ENCODE measurements around the gene ATG13.
A peak's percentile ranks its signal among the peaks of the same experiment; 100 is the strongest.
"Not testable (repeated sequence)": the region's sequence is repeated elsewhere in the genome, so short reads cannot be mapped to it uniquely, and the experiment has no call there.

Gene ATG13

GRCh38 chr11:46700241-46701077, 83.1 kb downstream of the ATG13 start, which contains the start of the genes ARHGAP1 and ZNF408:
Gene ARHGAP1, minus strand, starts transcription at chr11:46700619. Its CDS starts 4,512 bp downstream, at chr11:46696107.
Gene ZNF408, plus strand, starts transcription at chr11:46701031. Its CDS starts 17 bp downstream, at chr11:46701048.
- DNase-seq: peak; percentile 99

GRCh38 chr11:46701078-46701654, 83.8 kb downstream of the ATG13 start:
- no peak for DNase-seq

- no peak for DNase-seq
Measured at GRCh38 chr11:46705070-46705688, 87.8 kb downstream of the ATG13 start.

GRCh38 chr11:46706886-46707285, 89.5 kb downstream of the ATG13 start:
- no peak for DNase-seq

GRCh38 chr11:46709351-46709750, 92.0 kb downstream of the ATG13 start:
- DNase-seq: not testable (repeated sequence)

- DNase-seq: no peak
Measured at GRCh38 chr11:46710821-46711269, 93.5 kb downstream of the ATG13 start.

- no peak for DNase-seq
Measured at GRCh38 chr11:46711303-46711702, 94.0 kb downstream of the ATG13 start.

GRCh38 chr11:46712874-46713576, 95.7 kb downstream of the ATG13 start:
- no peak for DNase-seq

GRCh38 chr11:46717825-46718154, 100.4 kb downstream of the ATG13 start:
- DNase-seq: not testable (repeated sequence)

GRCh38 chr11:46718155-46719019, 101.0 kb downstream of the ATG13 start:
- peak; percentile 82 for DNase-seq

GRCh38 chr11:46719048-46719542, 101.7 kb downstream of the ATG13 start, which contains the start of gene F2:
Gene F2, plus strand, starts transcription at chr11:46719213. Its CDS starts 23 bp downstream, at chr11:46719236.
- no peak for DNase-seq

GRCh38 chr11:46719543-46720218, 102.3 kb downstream of the ATG13 start:
- no peak for DNase-seq

- no peak for DNase-seq
Measured at GRCh38 chr11:46721286-46721685, 103.9 kb downstream of the ATG13 start.

- no peak for DNase-seq
Measured at GRCh38 chr11:46722566-46723358, 105.4 kb downstream of the ATG13 start.

GRCh38 chr11:46723359-46723680, 106.0 kb downstream of the ATG13 start:
- DNase-seq: no peak

- no peak for DNase-seq
Measured at GRCh38 chr11:46724088-46724487, 106.7 kb downstream of the ATG13 start.
